Pancreas (tissue), 10 donors: ENCODE measurements around the gene ASZ1. TPM values are rescaled to one million over a fixed set of nuclear protein-coding genes. Genes with fewer than 3 reads are reported as not detected.

ENCODE experiments used
- ATAC-seq, 4 donors: fragments of 200-7000 bp; cut with Tn5 transposase; one replicate each; pipeline versions ENCODE4 v1.8.0 to v1.9.1; 2020; ENCODE audit warnings: mild to moderate bottlenecking in 4 of 4, moderate library complexity in 4 of 4
- DNase-seq, 6 donors: peaks; one replicate each; pipeline ENCODE4 v3.0.0-alpha.2; 2020
- FAIRE-seq: peaks from 2 replicates; lab custom pipeline; 2012; peaks lifted over from hg19 to GRCh38; lab: Jason Lieb, UNC
- H3K27ac ChIP-seq, 4 donors: fragments of 200-600 bp; sonication (generic); 1 replicate in 3 of 4; 2 replicates in 1 of 4; pipeline versions ENCODE4 v1.5.0 to v1.8.0; 2020
- H3K27me3 ChIP-seq, 4 donors: fragments of 200-600 bp; one replicate each; pipeline ENCODE4 v1.8.0; 2021
- H3K36me3 ChIP-seq, 3 donors: fragments of 200-600 bp; sonication (generic) in 1 of 3; one replicate each; pipeline versions ENCODE4 v1.5.0 to v1.8.0; 2020 to 2021
- H3K4me1 ChIP-seq, 3 donors: fragments of 200-600 bp; one replicate each; pipeline ENCODE4 v1.8.0; 2021
- H3K4me3 ChIP-seq, 4 donors: fragments of 200-600 bp; sonication (generic) in 2 of 4; one replicate each; pipeline versions ENCODE4 v1.5.0 to v1.8.0; 2020 to 2021
- H3K9me3 ChIP-seq, 4 donors: fragments of 200-600 bp; one replicate each; pipeline ENCODE4 v1.8.0; 2021
- WGBS, 2 donors: extraction: QIAGEN DNeasy Blood & Tissue Kit; methylation state at CpG; one replicate each; pipeline ENCODE4 v1.1.7; 2013; 5-methylcytosine and 5-hydroxymethylcytosine counted together
- intact Hi-C, 3 donors: fragments of 100-400 bp; cut with DNase I; formaldehyde crosslinking; loops; one replicate each; pipeline versions ENCODE4 v1.11.1 to v1.14.2; 2022
- polyA plus RNA-seq, 2 donors: library from polyadenylated mRNA; stranded (reverse); fragments of 200-250 nt; gene quantifications; one replicate each; pipeline ENCODE4 v1.2.3, GENCODE V29; 2013
- total RNA-seq, 6 donors: library from RNA; stranded (reverse); fragmentation: NEBNext Ultra II Directional in 4 of 6; extraction: Animal tissue kit (Norgen Biotek cat#: 25700) in 4 of 6; gene quantifications; one replicate each; pipeline versions ENCODE4 v1.2.1 to v1.2.4, GENCODE V29; 2021 to 2023
- TF ChIP-seq, protein P1 (sequence below), 4 donors: fragments of 200-600 bp; sonication (generic) in 3 of 4; IDR thresholded peaks; one replicate each; pipeline versions ENCODE4 v1.5.0 to v1.8.0; 2021; ENCODE audit warnings: antibody characterized with exemption in 4 of 4
- donor health status: healthy with polysubstance abuse.
- donor health status: DM: no; HTN: no; CAD: no; lungs with moderate emphysema.
- donor health status: DM: no; HTN: no; CAD: no.
- donor health status: control.
- donor health status: control.
- donor health status: Bipolar disorder and iron deficiency.
- donor health status: DM: yes; HTN: yes; CAD: no.
- donor health status: DM: no; HTN: no; CAD: no.
- donor health status: DM: no; HTN: no; CAD: no.
- donor health status: DM: yes; HTN: yes; CAD: no.

ASZ1 gene
- total and polyA plus RNA-seq, 8 donors = not detected

DNA sequence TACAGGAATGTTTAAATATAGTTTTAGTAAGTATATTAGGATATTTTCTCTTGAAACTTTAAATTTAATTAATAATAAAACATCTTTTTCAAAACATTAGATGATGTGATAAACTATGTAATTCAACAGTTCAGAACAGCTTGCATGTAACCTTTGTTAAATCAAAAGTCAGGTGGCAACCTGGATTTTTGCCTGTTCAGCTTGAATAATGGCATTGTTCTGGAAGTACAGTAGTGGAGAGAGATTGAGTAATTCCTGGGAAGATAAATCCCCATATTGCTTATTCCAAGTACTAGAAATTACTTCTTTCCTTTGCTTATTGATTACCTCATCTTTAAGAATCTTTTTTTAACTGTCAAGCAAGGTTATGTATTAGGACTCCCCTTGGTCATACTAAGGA lies 32.4 kb upstream of the ASZ1 start:
- ATAC-seq = peak in 3 of 4 donors; percentile 56 to 64 (median 59)
- Histone ChIP-seq H3K27ac (no peak overlapping the region), H3K9me3 (no peaks in the 10 kb centered on the region), H3K4me3 (no peak overlapping the region), H3K36me3 (no peaks in the 10 kb centered on the region), H3K4me1 (no peaks in the 10 kb centered on the region), H3K27me3 (no peaks in the 10 kb centered on the region)
- TF ChIP-seq, protein P1, sequence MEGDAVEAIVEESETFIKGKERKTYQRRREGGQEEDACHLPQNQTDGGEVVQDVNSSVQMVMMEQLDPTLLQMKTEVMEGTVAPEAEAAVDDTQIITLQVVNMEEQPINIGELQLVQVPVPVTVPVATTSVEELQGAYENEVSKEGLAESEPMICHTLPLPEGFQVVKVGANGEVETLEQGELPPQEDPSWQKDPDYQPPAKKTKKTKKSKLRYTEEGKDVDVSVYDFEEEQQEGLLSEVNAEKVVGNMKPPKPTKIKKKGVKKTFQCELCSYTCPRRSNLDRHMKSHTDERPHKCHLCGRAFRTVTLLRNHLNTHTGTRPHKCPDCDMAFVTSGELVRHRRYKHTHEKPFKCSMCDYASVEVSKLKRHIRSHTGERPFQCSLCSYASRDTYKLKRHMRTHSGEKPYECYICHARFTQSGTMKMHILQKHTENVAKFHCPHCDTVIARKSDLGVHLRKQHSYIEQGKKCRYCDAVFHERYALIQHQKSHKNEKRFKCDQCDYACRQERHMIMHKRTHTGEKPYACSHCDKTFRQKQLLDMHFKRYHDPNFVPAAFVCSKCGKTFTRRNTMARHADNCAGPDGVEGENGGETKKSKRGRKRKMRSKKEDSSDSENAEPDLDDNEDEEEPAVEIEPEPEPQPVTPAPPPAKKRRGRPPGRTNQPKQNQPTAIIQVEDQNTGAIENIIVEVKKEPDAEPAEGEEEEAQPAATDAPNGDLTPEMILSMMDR (IDR thresholded peaks at IDR 0.05) = no peak
- intact Hi-C loops = loop anchor here in 1 of 3 donors (10.0 kb wide), 1 partner anchor 255 kb away; no protein-coding TSS in a partner anchor
- no peak for FAIRE-seq
- no peak for DNase-seq

DNA sequence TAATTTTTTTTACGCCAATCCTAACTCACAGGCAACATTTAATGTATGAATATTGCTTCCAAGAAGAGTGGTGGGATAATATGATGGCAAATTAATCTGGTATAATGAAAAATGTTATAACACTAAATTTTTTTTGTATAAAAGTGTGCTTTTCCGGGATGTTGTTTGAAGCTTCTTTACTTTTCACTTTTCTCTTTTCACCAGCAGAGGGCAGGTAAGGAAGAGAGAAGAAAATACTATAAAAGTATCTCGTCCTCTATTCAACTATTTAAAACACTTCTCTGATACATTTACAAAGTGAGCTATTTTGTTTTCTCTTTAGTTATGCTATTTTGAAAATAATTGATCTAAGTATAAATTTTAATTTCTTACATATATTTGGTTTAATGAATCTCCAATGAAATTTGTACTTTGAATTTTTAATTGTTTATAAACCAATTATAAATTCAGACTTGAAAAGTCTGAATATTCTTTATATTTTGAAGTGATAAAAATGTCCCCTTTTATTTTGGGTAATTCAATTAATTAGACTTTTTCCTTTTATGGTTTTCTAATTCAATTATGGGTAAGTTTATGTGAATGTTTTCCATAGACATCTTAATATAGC lies 31.8 kb upstream of the ASZ1 start:
- H3K36me3 ChIP-seq = no peaks in the 10 kb centered on the region
- 29 to 30% methylated on average over 3 of the region's 3 CpGs for WGBS, 2 donors
- no peak overlapping the region for H3K4me3 ChIP-seq
- TF ChIP-seq, protein P1 (IDR thresholded peaks at IDR 0.05) = peak; percentile 21 to 46 (median 42)
- FAIRE-seq (peak; percentile 96), DNase-seq (no peak), ATAC-seq (peak in 3 of 4 donors; percentile 67 to 78 (median 72))
- intact Hi-C loops = loop anchor here in 1 of 3 donors (10.0 kb wide), 1 partner anchor 256 kb away; no protein-coding TSS in a partner anchor
- no peak overlapping the region for H3K27ac ChIP-seq
- H3K9me3 ChIP-seq = no peaks in the 10 kb centered on the region
- H3K4me1 ChIP-seq = no peaks in the 10 kb centered on the region
- H3K27me3 ChIP-seq = no peaks in the 10 kb centered on the region

DNA sequence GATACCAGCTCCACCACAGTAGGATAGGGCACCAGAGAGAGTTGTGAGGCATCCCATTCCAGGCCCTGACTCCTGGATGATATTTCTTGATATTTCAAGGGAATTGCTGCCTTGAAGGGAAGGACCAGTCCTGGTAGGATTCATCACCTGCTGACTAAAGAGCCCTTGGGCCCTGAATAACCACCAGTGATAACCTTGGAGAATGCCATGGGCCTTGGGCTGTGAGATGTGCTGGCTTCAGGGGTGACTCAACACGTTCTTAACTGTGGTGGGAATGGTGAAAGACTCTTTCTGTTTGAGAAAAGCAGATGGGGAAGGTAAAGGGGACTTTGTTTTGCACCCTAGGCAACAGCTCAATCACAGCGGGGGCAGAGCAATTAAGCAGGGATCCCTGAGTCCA lies 21.4 kb upstream of the ASZ1 start:
- no peak for ATAC-seq
- H3K4me3 ChIP-seq = no peak overlapping the region
- H3K4me1 ChIP-seq = no peaks in the 10 kb centered on the region
- DNase-seq = no peak
- no peaks in the 10 kb centered on the region for H3K36me3 ChIP-seq
- FAIRE-seq = no peak
- H3K27ac ChIP-seq = peak overlapping the region in 2 of 4 donors; percentile 41 to 50
- TF ChIP-seq, protein P1 (IDR thresholded peaks at IDR 0.05) = no peak
- WGBS, 2 donors = 62 to 82% methylated on average over 2 of the region's 2 CpGs
- no peaks in the 10 kb centered on the region for H3K27me3 ChIP-seq
- H3K9me3 ChIP-seq = no peaks in the 10 kb centered on the region
- intact Hi-C loops = no loop called here

DNA sequence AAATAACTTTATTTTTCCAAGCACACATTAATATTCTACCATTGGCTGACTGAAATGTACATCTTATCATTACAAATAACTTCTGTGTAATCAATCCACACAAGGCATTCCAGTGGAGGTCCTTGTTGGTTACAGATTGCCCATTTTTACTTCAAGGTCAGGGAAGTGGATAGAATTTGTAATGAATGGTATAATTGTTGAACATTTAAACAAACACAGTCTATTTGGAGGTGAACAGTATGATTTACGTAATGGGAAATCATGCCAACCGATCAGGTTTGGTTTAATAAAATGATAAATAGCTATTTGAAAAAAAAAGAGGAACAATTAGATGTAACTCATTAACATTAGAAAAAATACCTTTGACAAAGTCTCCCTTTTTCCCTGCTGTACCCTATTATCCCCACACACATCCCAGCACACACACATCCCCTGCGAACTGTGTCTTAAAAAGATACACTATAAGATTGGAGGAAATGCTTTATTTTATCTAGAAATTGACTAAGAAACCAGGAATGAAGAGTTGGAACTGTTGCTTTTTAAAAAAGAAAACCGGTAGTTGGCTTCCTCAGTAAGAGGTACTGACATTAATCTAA lies 19.0 kb upstream of the ASZ1 start:
- Histone ChIP-seq H3K9me3 (no peaks in the 10 kb centered on the region), H3K27ac (peak overlapping the region in 2 of 4 donors; percentile 50 to 68), H3K27me3 (no peaks in the 10 kb centered on the region), H3K4me3 (no peak overlapping the region), H3K4me1 (no peaks in the 10 kb centered on the region), H3K36me3 (no peaks in the 10 kb centered on the region)
- intact Hi-C loops = no loop called here
- FAIRE-seq = no peak
- ATAC-seq = peak; percentile 72 to 85 (median 80)
- WGBS, 2 donors = 25 to 32% methylated on average over 4 of the region's 4 CpGs
- peak in 1 of 6 donors; percentile 18 for DNase-seq
- TF ChIP-seq, protein P1 (IDR thresholded peaks at IDR 0.05) = no peak

DNA sequence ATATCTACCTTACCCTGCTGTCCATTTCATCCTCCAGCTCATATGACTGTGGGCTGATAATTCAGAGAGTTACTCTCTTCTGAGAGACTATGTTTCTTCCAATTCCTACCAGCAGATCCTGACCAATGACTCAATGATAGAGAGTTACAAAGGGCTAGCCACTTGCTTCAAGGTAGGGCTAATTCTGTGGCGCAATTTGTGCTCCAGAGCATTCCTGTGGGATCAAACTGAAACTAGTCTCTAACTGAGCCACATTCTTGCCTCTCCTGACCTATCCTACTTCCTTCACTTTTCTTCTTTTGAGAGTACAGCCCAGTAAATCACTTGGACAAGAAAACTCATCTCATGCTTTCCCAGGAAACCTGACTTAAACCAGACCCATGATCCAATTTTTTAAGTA lies 17.9 kb upstream of the ASZ1 start:
- ATAC-seq (peak in 3 of 4 donors; percentile 44 to 65 (median 60)), FAIRE-seq (no peak), DNase-seq (no peak)
- Histone ChIP-seq H3K27me3 (no peaks in the 10 kb centered on the region), H3K36me3 (no peaks in the 10 kb centered on the region), H3K9me3 (no peaks in the 10 kb centered on the region), H3K27ac (peak overlapping the region; percentile 2 to 68 (median 35)), H3K4me1 (no peaks in the 10 kb centered on the region), H3K4me3 (no peak overlapping the region)
- intact Hi-C loops = no loop called here
- TF ChIP-seq, protein P1 (IDR thresholded peaks at IDR 0.05) = no peak
- WGBS, 2 donors = 61 to 76% methylated on average over 1 of the region's 1 CpG
